ENCODE results near the gene AGMO. TPM values are rescaled to one million over a fixed set of nuclear protein-coding genes. Genes with fewer than 3 reads are reported as not detected.

The AGMO gene
- total RNA-seq, 1 donor from 2014 or later, result 2.9 TPM

GRCh38 chr7:15248514-15248913, 313.3 kb downstream of the AGMO start:
- DNase-seq (ENCODE audit: low spot score), result no peak

DNA sequence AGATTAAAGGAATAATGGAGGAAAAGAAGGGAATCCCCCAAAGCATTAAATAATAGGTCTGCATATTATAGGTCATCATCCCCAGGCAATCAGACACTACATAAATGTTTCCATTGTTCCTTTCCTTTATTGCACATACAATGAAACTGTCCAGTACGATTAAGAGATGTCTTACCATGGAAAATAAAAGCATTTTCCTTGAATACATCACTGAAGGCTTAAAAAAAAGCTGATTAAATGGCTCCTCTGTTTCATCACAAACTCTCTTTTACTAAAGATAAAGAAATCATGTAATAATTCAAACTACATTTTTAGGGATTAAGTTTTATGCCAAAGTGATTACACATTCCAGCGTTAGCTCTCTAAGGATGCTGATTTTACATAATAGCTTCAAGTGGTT, 316.0 kb downstream of the AGMO start:
- DNase-seq (ENCODE audit: low spot score), result no peak

GRCh38 chr7:15239801-15240200, 322.0 kb downstream of the AGMO start:
- DNase-seq (ENCODE audit: low spot score), result no peak

- DNase-seq (ENCODE audit: low spot score), result no peak
Observed at GRCh38 chr7:15236952-15237351, 324.9 kb downstream of the AGMO start.

DNA sequence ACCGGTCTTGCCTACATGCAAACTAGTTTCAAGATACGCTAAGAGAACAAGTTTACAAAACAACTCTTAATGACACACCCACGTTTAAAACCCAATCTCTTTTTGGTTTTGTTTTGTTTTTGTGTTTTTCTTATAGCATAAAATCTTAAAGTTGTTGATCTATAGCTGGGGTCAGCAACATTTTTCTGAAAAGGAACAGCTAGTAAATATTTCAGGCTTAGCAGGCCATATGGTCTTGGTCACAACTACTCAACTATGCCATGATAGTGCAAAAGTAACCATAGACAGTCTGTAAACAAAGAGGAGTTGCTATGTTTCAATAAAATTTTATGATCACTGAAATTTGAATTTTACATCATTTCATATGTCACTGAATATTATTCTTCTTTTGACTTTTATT, 327.4 kb downstream of the AGMO start:
- no peak for DNase-seq (ENCODE audit: low spot score)

DNA sequence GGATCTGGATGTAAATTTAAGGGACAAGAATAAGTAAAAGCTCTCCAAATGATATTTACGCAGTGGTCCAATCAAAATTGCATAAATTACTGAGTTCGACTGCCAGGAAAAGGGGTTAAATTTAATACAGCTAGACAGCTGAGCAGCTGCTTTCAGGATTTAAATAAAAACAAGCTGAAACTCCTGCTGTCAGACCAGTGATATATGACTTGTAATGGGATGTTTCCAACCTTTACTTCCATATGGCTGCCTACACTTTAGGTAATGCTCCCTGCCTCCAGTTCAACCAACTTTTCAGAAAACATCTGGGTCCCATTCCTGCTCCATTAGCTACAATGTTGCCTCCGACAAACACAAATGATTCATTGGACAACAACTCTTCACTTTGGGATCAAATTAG, 333.0 kb downstream of the AGMO start:
- DNase-seq (ENCODE audit: low spot score), result no peak

- no peak for DNase-seq (ENCODE audit: low spot score)
Observed at GRCh38 chr7:15225981-15226380, 335.8 kb downstream of the AGMO start.

DNA sequence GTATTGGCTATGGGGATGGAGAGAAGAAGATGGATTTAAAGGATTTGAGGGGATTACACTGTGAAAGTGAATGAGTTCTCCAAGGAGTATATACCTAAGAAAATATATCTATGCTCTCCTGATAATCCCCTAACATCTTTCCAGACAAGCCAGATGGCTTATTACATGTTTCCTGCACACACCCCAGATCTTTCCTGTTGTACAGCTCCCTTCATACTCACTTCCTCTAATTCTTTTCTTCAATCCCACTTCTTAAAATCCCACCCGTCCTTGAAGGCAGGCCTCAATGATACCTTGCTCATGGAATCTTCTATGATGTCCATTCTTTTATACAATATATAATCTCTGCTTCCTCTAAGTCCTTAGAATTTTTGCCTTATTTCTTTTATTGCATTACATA, 342.1 kb downstream of the AGMO start:
- DNase-seq (ENCODE audit: low spot score), result no peak

DNA sequence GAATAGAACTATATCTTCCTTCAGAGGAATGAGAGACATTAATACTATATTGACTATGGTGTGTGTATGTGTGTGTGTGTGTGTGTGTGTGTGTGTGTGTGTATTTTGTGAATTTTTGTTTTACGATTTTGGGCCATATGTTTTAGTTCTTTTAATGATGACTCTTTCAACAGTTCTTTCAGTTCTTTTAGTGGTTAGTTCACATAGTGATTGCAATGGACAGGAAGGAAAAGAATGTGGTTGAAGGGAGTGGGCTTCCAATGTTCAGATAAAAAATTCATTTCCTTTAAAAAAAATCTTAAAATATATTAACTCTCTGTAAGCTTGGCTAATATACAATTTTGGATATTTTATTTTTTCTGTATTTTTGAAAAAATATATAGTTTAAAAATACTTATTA, 343.6 kb downstream of the AGMO start:
- DNase-seq (ENCODE audit: low spot score), result no peak

GRCh38 chr7:15215616-15216015, 346.2 kb downstream of the AGMO start:
- no peak for DNase-seq (ENCODE audit: low spot score)

- DNase-seq (ENCODE audit: low spot score), result no peak
Observed at GRCh38 chr7:15214976-15215375, 346.8 kb downstream of the AGMO start.

DNA sequence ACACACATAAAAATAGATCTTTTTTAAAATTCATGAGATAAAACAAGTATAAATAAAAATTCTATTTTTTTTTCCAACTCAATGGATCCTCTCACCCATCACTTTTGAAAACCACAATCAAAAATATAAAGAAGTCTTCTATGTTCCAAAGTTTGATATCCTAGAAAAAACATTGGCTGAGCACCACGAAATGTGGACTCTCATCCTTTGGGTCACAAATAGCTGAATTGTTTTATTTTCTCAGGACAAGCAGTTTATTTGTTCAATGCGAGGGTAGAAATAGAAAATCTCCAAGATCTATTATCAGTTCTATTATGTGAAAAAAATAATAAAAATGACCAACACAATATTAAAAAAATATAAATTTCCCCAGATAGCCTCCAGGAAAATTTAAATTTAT, 348.7 kb downstream of the AGMO start:
- DNase-seq (ENCODE audit: low spot score), result no peak

- no peak for DNase-seq (ENCODE audit: low spot score)
Observed at GRCh38 chr7:15209429-15209828, 352.4 kb downstream of the AGMO start.

DNA sequence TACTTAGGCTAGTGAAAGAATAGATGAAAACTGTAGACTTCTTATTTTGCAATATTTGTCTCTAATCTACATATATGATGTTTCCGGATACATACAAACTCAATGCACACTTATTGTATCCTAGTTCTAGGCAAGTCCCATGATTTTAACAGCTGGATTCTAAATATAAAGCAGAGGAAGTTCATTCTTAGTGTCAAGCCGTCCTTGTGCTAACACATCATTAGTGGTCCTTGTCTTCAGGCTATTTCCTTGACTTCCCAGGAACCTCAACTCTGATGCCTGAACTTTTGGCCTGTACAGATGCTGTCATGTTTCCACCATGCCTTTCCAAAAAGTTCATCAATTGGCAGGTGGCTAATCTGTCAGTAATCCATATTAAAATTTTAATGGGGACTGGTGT, 357.4 kb downstream of the AGMO start:
- no peak for DNase-seq (ENCODE audit: low spot score)

- DNase-seq (ENCODE audit: low spot score), result no peak
Observed at GRCh38 chr7:15199482-15199881, 362.3 kb downstream of the AGMO start.

- DNase-seq (ENCODE audit: low spot score), result no peak
Observed at GRCh38 chr7:15197042-15197977, 364.5 kb downstream of the AGMO start.

- no peak for DNase-seq (ENCODE audit: low spot score)
Observed at GRCh38 chr7:15178065-15178464, 383.8 kb downstream of the AGMO start.

GRCh38 chr7:15176089-15176488, 385.7 kb downstream of the AGMO start:
- DNase-seq (ENCODE audit: low spot score), result no peak

- DNase-seq (ENCODE audit: low spot score), result no peak
Observed at GRCh38 chr7:15175152-15175551, 386.7 kb downstream of the AGMO start.

GRCh38 chr7:15174485-15174884, 387.3 kb downstream of the AGMO start:
- DNase-seq (ENCODE audit: low spot score), result no peak

DNA sequence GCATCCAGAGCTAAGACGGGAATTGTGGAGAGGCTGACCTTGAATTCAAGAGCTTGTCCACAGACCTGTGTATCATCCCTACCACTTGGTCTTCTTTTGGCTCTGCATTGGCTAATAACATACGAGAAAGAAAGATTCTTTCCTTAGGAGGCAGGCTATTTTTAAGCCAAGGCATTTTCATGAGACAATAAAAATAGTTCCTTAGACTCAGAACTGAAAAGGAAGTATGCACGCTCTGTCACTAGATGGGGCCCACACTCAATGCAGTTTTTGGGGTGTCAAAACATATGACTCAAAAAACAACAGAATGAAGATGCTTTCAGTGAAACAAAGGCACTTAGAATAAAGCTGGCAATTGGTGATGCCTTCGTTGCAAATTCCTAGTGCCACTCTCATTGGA, 393.3 kb downstream of the AGMO start:
- DNase-seq (ENCODE audit: low spot score), result no peak

GRCh38 chr7:15167912-15168311, 393.9 kb downstream of the AGMO start:
- DNase-seq (ENCODE audit: low spot score), result no peak

- no peak for DNase-seq (ENCODE audit: low spot score)
Observed at GRCh38 chr7:15166620-15167019, 395.2 kb downstream of the AGMO start.
